Endothelial cell of umbilical vein (primary cell): ENCODE measurements around the gene CHPF2. TPM values are rescaled to one million over a fixed set of nuclear protein-coding genes. Genes with fewer than 3 reads are reported as not detected.

Source experiments
- BruUV-seq: library from RNA; stranded (reverse); fragments of 400-500 nt; replicated peaks from 2 replicates; lab custom pipeline; 2021; lab: Mats Ljungman, UMichigan
- CTCF ChIA-PET: fragments of 300-600, 350-600 bp; sonication (Branson Sonifier 250); formaldehyde crosslinking; loops from one replicate; lab custom pipeline; 2021; ENCODE audit warnings: antibody characterized with exemption, inconsistent platforms; lab: Charles Lee
- POLR2A ChIA-PET: fragments of 300-600, 350-600 bp; sonication (Branson Sonifier 250); formaldehyde crosslinking; loops from one replicate; lab custom pipeline; 2021; ENCODE audit warnings: antibody characterized with exemption, inconsistent platforms; lab: Charles Lee
- DNase-seq: peaks from one replicate; pipeline ENCODE4 v3.0.0-alpha.2; 2011; ENCODE audit warnings: low read depth, low spot score
- FAIRE-seq: peaks from 2 replicates; lab custom pipeline; 2011; peaks lifted over from hg19 to GRCh38; lab: Jason Lieb, UNC
- H2AFZ ChIP-seq: 2 replicates; pipeline ENCODE4 v1.6.0; 2012; ENCODE audit warnings: low read depth, low read length, control low read depth, inconsistent platforms
- H3K27ac ChIP-seq: 2 replicates; pipeline ENCODE4 v1.5.1; 2011; ENCODE audit warnings: low read depth, mild to moderate bottlenecking, control low read depth, low read length, moderate library complexity; ENCODE audit not compliant: insufficient read depth
- H3K27me3 ChIP-seq, 2 experiments: 2 replicates each; pipeline versions ENCODE4 v1.6.0 to v1.6.1; 2011; ENCODE audit warnings: low read length in 2 of 2, mixed read lengths in 1 of 2; ENCODE audit not compliant: control insufficient read depth in 2 of 2, insufficient read depth in 2 of 2
- H3K36me3 ChIP-seq, 2 experiments: 2 replicates in 1 of 2; 3 replicates in 1 of 2; pipeline ENCODE4 v1.5.1; 2011; ENCODE audit warnings: low read length in 2 of 2, mild to moderate bottlenecking in 1 of 2, moderate library complexity in 1 of 2; ENCODE audit not compliant: control insufficient read depth in 2 of 2, insufficient read depth in 2 of 2; ENCODE audit errors: extremely low read depth in 1 of 2
- H3K4me1 ChIP-seq: 3 replicates; pipeline ENCODE4 v1.5.1; 2011; ENCODE audit warnings: mild to moderate bottlenecking, low read length; ENCODE audit not compliant: control insufficient read depth, insufficient read depth; ENCODE audit errors: extremely low read depth
- H3K4me2 ChIP-seq: 2 replicates; pipeline ENCODE4 v1.6.1; 2011; ENCODE audit warnings: low read length, control low read depth, mixed read lengths; ENCODE audit not compliant: insufficient read depth
- H3K4me3 ChIP-seq, 3 experiments: fragments of 200-600 bp in 1 of 3; sonication (generic), shearing (Covaris generic) in 1 of 3; replicated peaks in 1 of 3; 2 replicates each; pipeline ENCODE4 v1.5.1; 2011 to 2016; ENCODE audit warnings: control low read depth in 3 of 3, low read length in 3 of 3, mild to moderate bottlenecking in 2 of 3, inconsistent platforms in 1 of 3, low read depth in 1 of 3, moderate library complexity in 1 of 3; ENCODE audit not compliant: insufficient read depth in 1 of 3
- H3K79me2 ChIP-seq: 2 replicates; pipeline ENCODE4 v1.6.0; 2012; ENCODE audit warnings: low read length, inconsistent platforms; ENCODE audit not compliant: control insufficient read depth, insufficient read depth
- H3K9ac ChIP-seq: replicated peaks from 2 replicates; pipeline ENCODE3; 2011; ENCODE audit warnings: low read length, control low read depth; ENCODE audit not compliant: insufficient read depth; ENCODE audit errors: extremely low read depth
- H3K9me1 ChIP-seq: replicated peaks from 3 replicates; pipeline ENCODE4 v1.6.0; 2011; ENCODE audit warnings: mild to moderate bottlenecking, low read length; ENCODE audit not compliant: control insufficient read depth, insufficient read depth; ENCODE audit errors: extremely low read depth
- H3K9me3 ChIP-seq: replicated peaks from 2 replicates; pipeline ENCODE4 v1.5.1; 2012; ENCODE audit warnings: low read length, inconsistent platforms; ENCODE audit not compliant: control insufficient read depth, insufficient read depth
- H4K20me1 ChIP-seq: replicated peaks from 2 replicates; pipeline ENCODE3; 2011; ENCODE audit warnings: mild to moderate bottlenecking, low read length; ENCODE audit not compliant: control insufficient read depth, insufficient read depth; ENCODE audit errors: extremely low read depth
- EZH2 ChIP-seq: IDR thresholded peaks from 2 replicates; pipeline ENCODE4 v1.6.1; 2012; ENCODE audit warnings: borderline replicate concordance, low read depth, mild to moderate bottlenecking, moderate library complexity, low read length, inconsistent platforms; ENCODE audit not compliant: severe bottlenecking
- FOS ChIP-seq: IDR thresholded peaks from 2 replicates; pipeline ENCODE4 v1.6.1; 2011; ENCODE audit warnings: mild to moderate bottlenecking, low read length, moderate library complexity, borderline replicate concordance; ENCODE audit not compliant: insufficient read depth
- GATA2 ChIP-seq: IDR thresholded peaks from 2 replicates; pipeline ENCODE4 v1.7.0; 2011; ENCODE audit warnings: low read depth, mild to moderate bottlenecking, moderate library complexity, mixed read lengths, low read length; ENCODE audit not compliant: insufficient read length, insufficient read depth
- JUN ChIP-seq: IDR thresholded peaks from 2 replicates; pipeline ENCODE4 v1.6.1; 2011; ENCODE audit warnings: borderline replicate concordance, low read depth; ENCODE audit not compliant: insufficient read length, insufficient read depth
- MYC ChIP-seq: IDR thresholded peaks from one replicate; pipeline ENCODE4 v1.6.1; 2011; ENCODE audit warnings: mild to moderate bottlenecking, low read depth, low read length
- POLR2A ChIP-seq: IDR thresholded peaks from 2 replicates; pipeline ENCODE4 v1.6.1; 2012; ENCODE audit warnings: low read depth, mild to moderate bottlenecking, control low read depth, low read length
- POLR2AphosphoS5 ChIP-seq: IDR thresholded peaks from 2 replicates; pipeline ENCODE4 v1.6.1; 2012; ENCODE audit warnings: low read depth, mild to moderate bottlenecking, control low read depth, low read length, moderate library complexity; ENCODE audit not compliant: insufficient read depth
- dilution Hi-C: fragments of 300-500 bp; cut with MboI; formaldehyde crosslinking; loops from one replicate; pipeline ENCODE4 v1.15.0; 2019; ENCODE audit warnings: low sequenced_read_pairs; ENCODE audit not compliant: extremely low pct_ligation_motif_present
- intact Hi-C: fragments of 100-400 bp; cut with micrococcal nuclease; formaldehyde crosslinking; loops from one replicate; pipeline ENCODE4 v1.10.0; 2022
- polyA plus RNA-seq, 4 experiments: library from polyadenylated mRNA; depleted of rRNA in 3 of 4; stranded (reverse) in 3 of 4; unstranded in 1 of 4; fragments of >200 nt; gene quantifications; 2 replicates each; pipeline versions ENCODE4 v1.2.1 to v1.2.3, GENCODE V29; 2011 to 2012; ENCODE audit warnings: missing spikeins in 1 of 4
- total RNA-seq: library from RNA; stranded (reverse); gene quantifications from 2 replicates; pipeline ENCODE4 v1.2.3, GENCODE V29; 2021
- TF ChIP-seq, protein P1 (sequence below), 2 donors: IDR thresholded peaks; 1 replicate in 1 of 2; 2 replicates in 1 of 2; pipeline ENCODE4 v1.5.1; 2011; ENCODE audit warnings: low read length in 2 of 2, mild to moderate bottlenecking in 2 of 2, moderate library complexity in 2 of 2, control low read depth in 1 of 2, inconsistent platforms in 1 of 2, low read depth in 1 of 2; ENCODE audit not compliant: insufficient read depth in 1 of 2; ENCODE audit errors: extremely low read depth in 1 of 2
- TF ChIP-seq, protein P2 (sequence below): IDR thresholded peaks from 2 replicates; pipeline ENCODE4 v1.6.1; 2011; ENCODE audit not compliant: insufficient read depth, insufficient read length

The CHPF2 gene
- total and polyA plus RNA-seq, 2 donors (not counting 3 experiments of a cell fraction or from before 2014, with no cell fraction given): 72.8 to 75.0 TPM

GRCh38 chr7:151269511-151269910 is 37.2 kb downstream of the CHPF2 start:
- no peaks in the 10 kb centered on the region for H4K20me1 ChIP-seq
- DNase-seq (no peak), FAIRE-seq (no peak)
- H3K4me1 ChIP-seq: no peaks in the 10 kb centered on the region
- ChIA-PET POLR2A (no interaction called here), CTCF (interaction anchor here (0.6 kb wide), 2 partner anchors 25 to 50 kb away, joined by 3 read pairs; no protein-coding TSS in a partner anchor)
- H3K27ac ChIP-seq: no peak overlapping the region
- H3K79me2 ChIP-seq: no peaks in the 10 kb centered on the region
- no TSS peak for BruUV-seq
- dilution Hi-C loops (no loop called here), intact Hi-C loops (no loop called here)
- peaks cover 0 to 2% of the 10 kb centered on the region in 2 experiments for H3K27me3 ChIP-seq
- no peak overlapping the region for H3K4me3 ChIP-seq
- no peaks in the 10 kb centered on the region for H3K9me1 ChIP-seq
- no peak overlapping the region for H2AFZ ChIP-seq
- TF ChIP-seq MYC (no peak), GATA2 (no peak), POLR2A (no peak)
- no peaks in the 10 kb centered on the region for H3K36me3 ChIP-seq
- no peak overlapping the region for H3K9ac ChIP-seq
- no peaks in the 10 kb centered on the region for H3K9me3 ChIP-seq
- no peak overlapping the region for H3K4me2 ChIP-seq

- no TSS peak for BruUV-seq
- no peaks in the 10 kb centered on the region for H3K9me1 ChIP-seq
- DNase-seq (no peak), FAIRE-seq (no peak)
- POLR2A ChIA-PET: no interaction called here
- H3K9ac ChIP-seq: no peak overlapping the region
- no peaks in the 10 kb centered on the region for H3K4me1 ChIP-seq
- H3K4me2 ChIP-seq: no peak overlapping the region
- intact Hi-C loops (no loop called here), dilution Hi-C loops (no loop called here)
- no peaks in the 10 kb centered on the region for H3K36me3 ChIP-seq
- CTCF ChIA-PET: interaction anchor here (1.2 kb wide), 1 partner anchor 50 kb away, joined by 3 read pairs; no protein-coding TSS in a partner anchor
- H4K20me1 ChIP-seq: no peaks in the 10 kb centered on the region
- H2AFZ ChIP-seq: no peak overlapping the region
- no peaks in the 10 kb centered on the region for H3K9me3 ChIP-seq
- no peaks in the 10 kb centered on the region for H3K79me2 ChIP-seq
- no peak for TF ChIP-seq POLR2A
- no peak for TF ChIP-seq EZH2
- no peak for TF ChIP-seq POLR2AphosphoS5
- TF ChIP-seq GATA2: no peak
- TF ChIP-seq MYC: no peak
- no peak for TF ChIP-seq JUN
- TF ChIP-seq FOS: no peak
- TF ChIP-seq, protein P1, sequence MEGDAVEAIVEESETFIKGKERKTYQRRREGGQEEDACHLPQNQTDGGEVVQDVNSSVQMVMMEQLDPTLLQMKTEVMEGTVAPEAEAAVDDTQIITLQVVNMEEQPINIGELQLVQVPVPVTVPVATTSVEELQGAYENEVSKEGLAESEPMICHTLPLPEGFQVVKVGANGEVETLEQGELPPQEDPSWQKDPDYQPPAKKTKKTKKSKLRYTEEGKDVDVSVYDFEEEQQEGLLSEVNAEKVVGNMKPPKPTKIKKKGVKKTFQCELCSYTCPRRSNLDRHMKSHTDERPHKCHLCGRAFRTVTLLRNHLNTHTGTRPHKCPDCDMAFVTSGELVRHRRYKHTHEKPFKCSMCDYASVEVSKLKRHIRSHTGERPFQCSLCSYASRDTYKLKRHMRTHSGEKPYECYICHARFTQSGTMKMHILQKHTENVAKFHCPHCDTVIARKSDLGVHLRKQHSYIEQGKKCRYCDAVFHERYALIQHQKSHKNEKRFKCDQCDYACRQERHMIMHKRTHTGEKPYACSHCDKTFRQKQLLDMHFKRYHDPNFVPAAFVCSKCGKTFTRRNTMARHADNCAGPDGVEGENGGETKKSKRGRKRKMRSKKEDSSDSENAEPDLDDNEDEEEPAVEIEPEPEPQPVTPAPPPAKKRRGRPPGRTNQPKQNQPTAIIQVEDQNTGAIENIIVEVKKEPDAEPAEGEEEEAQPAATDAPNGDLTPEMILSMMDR (IDR thresholded peaks at IDR 0.05; ENCODE audit: extremely low read depth in 1 of 2, insufficient read depth in 1 of 2, low read depth in 1 of 2, low read length in 2 of 2): no peak
- TF ChIP-seq, protein P2, sequence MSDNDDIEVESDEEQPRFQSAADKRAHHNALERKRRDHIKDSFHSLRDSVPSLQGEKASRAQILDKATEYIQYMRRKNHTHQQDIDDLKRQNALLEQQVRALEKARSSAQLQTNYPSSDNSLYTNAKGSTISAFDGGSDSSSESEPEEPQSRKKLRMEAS: no peak
- no peak overlapping the region for H3K27ac ChIP-seq
- peaks cover 4 to 10% of the 10 kb centered on the region in 2 experiments for H3K27me3 ChIP-seq
- no peak overlapping the region for H3K4me3 ChIP-seq
Measured at GRCh38 chr7:151271699-151272355, 39.5 kb downstream of the CHPF2 start.
